Stimulated activated naive CD8-positive, alpha-beta T cell treated with anti-CD3 and anti-CD28 coated beads, Interleukin-15, amount 100 ng/mL, for 72 hours (primary cell): ENCODE data around the gene AOPEP.

Experiments used
- ATAC-seq: fragments of 150-1000 bp; cut with Tn5 transposase; 2 replicates; pipeline ENCODE4 v1.10.0; 2021; ENCODE audit warnings: mild to moderate bottlenecking, moderate library complexity
- DNase-seq, 2 donors: peaks; one replicate each; pipeline ENCODE4 v3.0.0; 2021 to 2022
- H3K27ac Mint-ChIP-seq, 2 donors: one replicate each; pipeline ENCODE4 v1.8.0; 2022; ENCODE audit warnings: mild to moderate bottlenecking in 2 of 2, mixed read lengths in 2 of 2, moderate library complexity in 2 of 2
- H3K27me3 Mint-ChIP-seq: one replicate; pipeline ENCODE4 v1.8.0; 2022; ENCODE audit warnings: mixed read lengths
- H3K4me1 Mint-ChIP-seq: one replicate; pipeline ENCODE4 v1.8.0; 2022; ENCODE audit warnings: mild to moderate bottlenecking, mixed read lengths
- H3K4me3 Mint-ChIP-seq, 2 donors: one replicate each; pipeline ENCODE4 v1.8.0; 2022; ENCODE audit warnings: mild to moderate bottlenecking in 2 of 2, mixed read lengths in 2 of 2, moderate library complexity in 1 of 2
- H3K9me3 Mint-ChIP-seq, 2 donors: one replicate each; pipeline ENCODE4 v1.8.0; 2022; ENCODE audit warnings: mixed read lengths in 2 of 2

AOPEP gene

DNA sequence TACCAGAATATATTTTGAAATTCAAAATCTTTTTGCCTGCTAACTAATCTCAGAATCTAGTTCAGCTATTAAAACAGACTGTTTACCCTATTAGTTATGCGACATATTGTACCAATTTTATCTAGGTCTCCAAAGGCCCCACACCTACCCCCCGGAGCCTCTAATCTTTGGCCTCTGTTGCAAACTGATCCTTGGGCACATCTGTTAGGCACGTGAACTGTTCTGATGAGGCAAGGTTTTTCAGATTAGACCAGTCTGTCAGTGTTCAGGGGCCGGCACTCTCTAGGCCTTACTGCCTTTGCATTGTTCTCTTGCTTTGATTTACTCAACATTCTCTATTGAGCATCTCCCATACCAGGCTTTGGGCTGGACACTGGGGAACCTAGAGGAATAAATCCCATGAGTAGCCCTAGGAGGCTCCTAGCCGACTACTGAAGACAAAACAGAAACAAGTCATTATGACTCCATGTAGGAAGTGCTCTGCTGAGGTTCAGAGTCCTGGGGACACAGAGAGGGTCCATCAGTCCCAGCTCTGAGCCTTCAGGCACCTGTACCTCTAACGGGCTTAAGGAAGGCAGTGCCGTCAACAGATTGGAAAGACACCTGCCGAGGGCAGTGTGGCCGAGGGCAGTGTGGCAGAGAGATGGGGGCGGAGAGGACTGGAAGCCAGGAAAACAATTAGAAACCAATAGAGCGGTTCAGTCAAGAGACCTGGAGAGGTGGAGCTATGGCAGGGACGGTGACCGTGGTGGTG, 245.1 kb downstream of the AOPEP start:
- H3K4me3 Mint-ChIP-seq, result no peak overlapping the region
- H3K4me1 Mint-ChIP-seq, result no peaks in the 10 kb centered on the region
- DNase-seq (no peak), ATAC-seq (no peak)
- H3K9me3 Mint-ChIP-seq, result no peaks in the 10 kb centered on the region
- no peaks in the 10 kb centered on the region for H3K27me3 Mint-ChIP-seq
- peak overlapping the region in 1 of 2 donors; percentile 72 for H3K27ac Mint-ChIP-seq

- no peaks in the 10 kb centered on the region for H3K4me1 Mint-ChIP-seq
- no peaks in the 10 kb centered on the region for H3K27me3 Mint-ChIP-seq
- H3K4me3 Mint-ChIP-seq, result no peak overlapping the region
- no peak for ATAC-seq
- no peaks in the 10 kb centered on the region for H3K9me3 Mint-ChIP-seq
- DNase-seq, result no peak
- no peak overlapping the region for H3K27ac Mint-ChIP-seq
Observed at GRCh38 chr9:94973451-94973941, 247.0 kb downstream of the AOPEP start.

DNA sequence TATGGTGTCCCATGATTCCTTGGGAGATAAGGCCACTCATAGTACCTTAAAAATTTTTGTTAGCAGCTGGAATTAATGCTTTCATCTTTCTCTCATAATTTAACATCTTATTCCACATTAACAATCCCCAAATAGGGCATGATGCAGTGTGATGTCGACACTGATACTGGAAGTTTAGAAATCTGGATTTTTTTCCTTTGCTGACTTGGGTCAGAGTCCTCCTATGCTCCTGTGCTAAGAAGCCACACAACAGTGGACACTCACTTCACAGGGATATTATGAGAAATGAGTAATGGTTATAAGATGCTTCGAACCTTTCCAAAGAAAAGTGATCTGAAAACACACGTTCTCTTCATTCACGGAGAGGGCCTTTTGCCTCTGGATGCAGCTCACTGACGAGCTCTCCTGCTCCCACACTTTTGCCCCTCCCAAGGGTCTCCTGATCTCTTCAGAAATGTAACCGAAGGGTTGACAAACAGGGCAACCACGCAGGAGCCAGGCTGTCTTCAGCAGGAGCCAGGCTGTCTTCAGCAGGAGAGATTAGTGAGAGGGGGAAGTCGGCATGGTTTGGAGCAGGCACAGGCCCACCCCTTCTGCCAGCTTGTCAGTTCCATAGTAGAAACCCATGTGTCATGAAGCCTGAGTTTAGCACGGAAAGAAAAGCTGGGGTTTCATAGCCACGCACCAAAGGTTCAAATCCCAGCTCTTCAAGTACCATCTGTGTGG, 247.8 kb downstream of the AOPEP start:
- no peaks in the 10 kb centered on the region for H3K9me3 Mint-ChIP-seq
- ATAC-seq (no peak), DNase-seq (no peak)
- H3K27me3 Mint-ChIP-seq, result no peaks in the 10 kb centered on the region
- no peaks in the 10 kb centered on the region for H3K4me1 Mint-ChIP-seq
- no peak overlapping the region for H3K4me3 Mint-ChIP-seq
- no peak overlapping the region for H3K27ac Mint-ChIP-seq

- no peak for DNase-seq
- no peaks in the 10 kb centered on the region for H3K27me3 Mint-ChIP-seq
- H3K4me3 Mint-ChIP-seq, result no peak overlapping the region
- no peaks in the 10 kb centered on the region for H3K9me3 Mint-ChIP-seq
- no peaks in the 10 kb centered on the region for H3K4me1 Mint-ChIP-seq
- ATAC-seq, result no peak
- H3K27ac Mint-ChIP-seq, result no peak overlapping the region
Observed at GRCh38 chr9:94975480-94975879, 249.0 kb downstream of the AOPEP start.

GRCh38 chr9:94976077-94976476, 249.6 kb downstream of the AOPEP start:
- ATAC-seq (no peak), DNase-seq (no peak)
- Mint-ChIP-seq H3K4me3 (no peak overlapping the region), H3K9me3 (no peaks in the 10 kb centered on the region), H3K4me1 (no peaks in the 10 kb centered on the region), H3K27ac (no peak overlapping the region), H3K27me3 (no peaks in the 10 kb centered on the region)

- no peak overlapping the region for H3K27ac Mint-ChIP-seq
- no peak for ATAC-seq
- no peak for DNase-seq
- no peaks in the 10 kb centered on the region for H3K9me3 Mint-ChIP-seq
- peaks cover 6% of the 10 kb centered on the region for H3K4me1 Mint-ChIP-seq
- H3K27me3 Mint-ChIP-seq, result no peaks in the 10 kb centered on the region
- no peak overlapping the region for H3K4me3 Mint-ChIP-seq
Observed at GRCh38 chr9:94977416-94977815, 250.9 kb downstream of the AOPEP start.

- Mint-ChIP-seq H3K4me1 (peaks cover 12% of the 10 kb centered on the region), H3K27me3 (no peaks in the 10 kb centered on the region), H3K27ac (no peak overlapping the region), H3K4me3 (no peak overlapping the region), H3K9me3 (no peaks in the 10 kb centered on the region)
- DNase-seq (no peak), ATAC-seq (no peak)
Observed at GRCh38 chr9:94979904-94980507, 253.5 kb downstream of the AOPEP start.

GRCh38 chr9:94980947-94981722, 254.6 kb downstream of the AOPEP start:
- Mint-ChIP-seq H3K27ac (no peak overlapping the region), H3K27me3 (no peaks in the 10 kb centered on the region), H3K4me3 (no peak overlapping the region), H3K9me3 (no peaks in the 10 kb centered on the region), H3K4me1 (peaks cover 14% of the 10 kb centered on the region)
- DNase-seq, result no peak
- no peak for ATAC-seq

- Mint-ChIP-seq H3K27me3 (no peaks in the 10 kb centered on the region), H3K4me1 (peaks cover 14% of the 10 kb centered on the region), H3K27ac (no peak overlapping the region)
Observed at GRCh38 chr9:94981723-94982090, 255.2 kb downstream of the AOPEP start.

DNA sequence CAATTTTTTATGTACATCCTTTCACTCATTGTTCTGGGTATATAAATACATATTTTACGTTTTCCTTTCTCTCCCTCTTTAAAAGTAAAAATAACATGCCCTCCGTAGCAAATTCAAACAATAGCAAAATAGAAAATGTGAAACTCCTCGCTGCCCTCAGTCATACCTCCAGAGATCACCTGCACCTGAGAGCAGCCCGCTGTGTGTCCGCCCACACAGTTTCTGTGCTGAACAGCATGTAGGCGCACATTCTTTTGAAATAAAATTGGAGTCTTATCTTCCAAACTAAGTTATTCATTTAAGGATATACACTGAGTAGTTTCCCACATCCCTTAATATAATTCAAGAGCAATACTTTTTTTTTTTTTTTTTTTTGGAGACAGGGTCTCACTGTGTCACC, 255.7 kb downstream of the AOPEP start:
- DNase-seq (no peak), ATAC-seq (no peak)
- Mint-ChIP-seq H3K4me1 (peaks cover 14% of the 10 kb centered on the region), H3K27me3 (no peaks in the 10 kb centered on the region), H3K9me3 (no peaks in the 10 kb centered on the region), H3K4me3 (no peak overlapping the region), H3K27ac (no peak overlapping the region)

More at GRCh38 chr9:94981723-94982090, 255.2 kb downstream of the AOPEP start:
- DNase-seq (no peak), ATAC-seq (no peak)
- Mint-ChIP-seq H3K9me3 (no peaks in the 10 kb centered on the region), H3K4me3 (no peak overlapping the region)

DNA sequence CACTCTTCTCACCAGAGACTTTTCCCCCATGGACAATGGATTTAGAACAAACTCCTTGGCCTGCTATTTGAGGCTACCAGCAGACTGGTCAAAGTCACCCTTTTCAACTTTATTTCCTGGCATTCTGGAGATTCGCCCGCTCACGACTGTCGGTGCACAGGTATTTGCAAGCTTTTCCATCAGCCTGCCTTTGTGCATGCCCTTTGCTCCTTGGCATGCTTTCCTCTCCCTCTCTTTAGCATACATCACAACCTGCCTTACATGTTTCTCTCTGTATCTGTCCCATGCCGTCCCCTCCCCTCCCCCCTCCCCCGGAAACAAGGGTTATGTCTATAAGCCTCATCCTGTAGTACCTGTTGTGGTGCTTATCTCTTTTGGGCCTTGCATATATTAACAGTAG, 257.1 kb downstream of the AOPEP start:
- no peak overlapping the region for H3K4me3 Mint-ChIP-seq
- DNase-seq (no peak), ATAC-seq (no peak)
- H3K27ac Mint-ChIP-seq, result no peak overlapping the region
- peaks cover 14% of the 10 kb centered on the region for H3K4me1 Mint-ChIP-seq
- H3K27me3 Mint-ChIP-seq, result no peaks in the 10 kb centered on the region
- no peaks in the 10 kb centered on the region for H3K9me3 Mint-ChIP-seq

GRCh38 chr9:94984891-94985476, 258.5 kb downstream of the AOPEP start:
- Mint-ChIP-seq H3K27me3 (no peaks in the 10 kb centered on the region), H3K9me3 (no peaks in the 10 kb centered on the region), H3K27ac (no peak overlapping the region), H3K4me3 (no peak overlapping the region), H3K4me1 (peaks cover 14% of the 10 kb centered on the region)
- DNase-seq (no peak), ATAC-seq (no peak)

GRCh38 chr9:94985649-94986048, 259.1 kb downstream of the AOPEP start:
- Mint-ChIP-seq H3K9me3 (no peaks in the 10 kb centered on the region), H3K4me1 (peaks cover 14% of the 10 kb centered on the region), H3K4me3 (no peak overlapping the region), H3K27ac (no peak overlapping the region), H3K27me3 (no peaks in the 10 kb centered on the region)
- ATAC-seq (no peak), DNase-seq (no peak)

- no peaks in the 10 kb centered on the region for H3K27me3 Mint-ChIP-seq
- no peaks in the 10 kb centered on the region for H3K9me3 Mint-ChIP-seq
- DNase-seq (no peak), ATAC-seq (no peak)
- peaks cover 8% of the 10 kb centered on the region for H3K4me1 Mint-ChIP-seq
- no peak overlapping the region for H3K27ac Mint-ChIP-seq
- H3K4me3 Mint-ChIP-seq, result no peak overlapping the region
Observed at GRCh38 chr9:94987731-94988130, 261.2 kb downstream of the AOPEP start.

DNA sequence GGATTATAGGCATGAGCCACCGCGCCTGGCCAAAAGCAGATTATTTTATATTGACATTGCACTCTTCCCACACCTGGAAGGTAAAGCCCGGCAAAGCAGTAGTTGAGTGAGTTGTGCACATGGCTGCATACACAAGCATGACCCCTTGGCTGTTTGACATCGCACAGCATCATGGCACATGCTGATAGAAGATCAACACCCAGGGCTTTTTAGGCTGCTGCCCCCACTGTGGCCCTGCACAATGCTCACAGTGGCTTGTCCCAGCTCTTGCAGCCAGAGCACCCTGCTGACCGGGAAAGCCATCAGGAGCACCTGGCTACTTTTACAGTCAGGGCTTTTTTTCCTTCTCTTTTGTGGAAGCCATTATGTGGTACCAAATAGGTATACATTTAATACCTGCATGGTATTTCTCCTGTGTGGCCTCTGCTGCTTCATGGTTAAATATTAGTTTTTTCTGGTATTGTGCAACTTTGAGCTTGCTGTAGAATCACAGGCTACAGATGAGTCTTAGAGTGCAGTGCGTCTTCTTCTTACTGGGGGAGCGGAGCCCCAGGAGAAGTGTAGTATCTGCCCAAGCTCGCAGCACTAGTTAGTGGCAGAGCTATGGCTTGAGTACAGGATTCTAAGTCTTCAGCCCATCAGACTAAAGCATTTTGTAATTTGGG, 264.5 kb downstream of the AOPEP start:
- ATAC-seq (no peak), DNase-seq (no peak)
- H3K9me3 Mint-ChIP-seq, result no peaks in the 10 kb centered on the region
- no peaks in the 10 kb centered on the region for H3K4me1 Mint-ChIP-seq
- no peak overlapping the region for H3K4me3 Mint-ChIP-seq
- H3K27me3 Mint-ChIP-seq, result no peaks in the 10 kb centered on the region
- no peak overlapping the region for H3K27ac Mint-ChIP-seq
